Lower leg skin (tissue), 4 donors: ENCODE measurements around the gene AMOTL1. TPM values are rescaled to one million over a fixed set of nuclear protein-coding genes. Genes with fewer than 3 reads are reported as not detected.

ENCODE experiments used
- DNase-seq, 2 donors: peaks; one replicate each; pipeline ENCODE4 v3.0.0-alpha.2; 2019; ENCODE audit warnings: low spot score in 2 of 2
- H3K4me3 ChIP-seq: fragments of 200-600 bp; sonication (generic); 2 replicates; pipeline ENCODE4 v1.5.1; 2017; ENCODE audit warnings: mild to moderate bottlenecking, low read depth; ENCODE audit not compliant: poor library complexity, severe bottlenecking
- POLR2A ChIP-seq, 2 donors: fragments of 450-650 bp; IDR thresholded peaks; one replicate each; pipeline ENCODE4 v1.6.1; 2016 to 2017; ENCODE audit warnings: antibody characterized with exemption in 2 of 2, mild to moderate bottlenecking in 1 of 2, moderate library complexity in 1 of 2
- WGBS, 2 donors: methylation state at CpG; one replicate each; pipeline ENCODE4 v1.1.5; 2018; 5-methylcytosine and 5-hydroxymethylcytosine counted together
- intact Hi-C: fragments of 100-400 bp; cut with DNase I; formaldehyde crosslinking; loops from one replicate; pipeline ENCODE4 v1.15.0; 2023; ENCODE audit warnings: low total_unique reads
- total RNA-seq, 4 donors: library from RNA; depleted of rRNA; stranded (reverse); fragments of >200 nt; gene quantifications; one replicate each; pipeline ENCODE4 v1.1.0, GENCODE V29; 2016
- TF ChIP-seq, protein P1 (sequence below), 3 donors: fragments of 450-650 bp; IDR thresholded peaks; one replicate each; pipeline ENCODE4 v1.5.1; 2016; ENCODE audit warnings: antibody characterized with exemption in 3 of 3, mild to moderate bottlenecking in 3 of 3, moderate library complexity in 2 of 3

Gene AMOTL1
- total RNA-seq, 4 donors from 2014 or later: 45.3 to 72.0 (median 64.8) TPM

DNA sequence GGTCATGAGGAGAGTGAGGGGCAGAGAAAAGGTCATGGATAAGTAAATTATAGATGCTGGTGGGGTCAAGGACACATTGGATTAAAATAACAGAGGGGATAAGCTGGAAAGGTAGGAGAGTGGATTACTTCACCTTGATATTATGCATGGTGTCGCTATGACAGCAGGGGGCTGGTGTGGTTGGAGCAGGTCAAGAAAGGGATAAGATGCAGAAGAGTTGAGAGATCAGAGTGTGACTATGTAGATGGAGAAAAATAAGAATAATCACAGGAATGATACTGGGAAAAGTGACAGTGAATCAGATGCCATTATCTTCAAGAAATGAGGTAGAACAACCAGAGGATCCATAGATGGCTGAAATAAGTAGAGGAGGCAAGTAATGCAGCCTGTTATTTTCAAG is 29.4 kb upstream of the AMOTL1 start:
- DNase-seq: no peak
- TF ChIP-seq, protein P1, sequence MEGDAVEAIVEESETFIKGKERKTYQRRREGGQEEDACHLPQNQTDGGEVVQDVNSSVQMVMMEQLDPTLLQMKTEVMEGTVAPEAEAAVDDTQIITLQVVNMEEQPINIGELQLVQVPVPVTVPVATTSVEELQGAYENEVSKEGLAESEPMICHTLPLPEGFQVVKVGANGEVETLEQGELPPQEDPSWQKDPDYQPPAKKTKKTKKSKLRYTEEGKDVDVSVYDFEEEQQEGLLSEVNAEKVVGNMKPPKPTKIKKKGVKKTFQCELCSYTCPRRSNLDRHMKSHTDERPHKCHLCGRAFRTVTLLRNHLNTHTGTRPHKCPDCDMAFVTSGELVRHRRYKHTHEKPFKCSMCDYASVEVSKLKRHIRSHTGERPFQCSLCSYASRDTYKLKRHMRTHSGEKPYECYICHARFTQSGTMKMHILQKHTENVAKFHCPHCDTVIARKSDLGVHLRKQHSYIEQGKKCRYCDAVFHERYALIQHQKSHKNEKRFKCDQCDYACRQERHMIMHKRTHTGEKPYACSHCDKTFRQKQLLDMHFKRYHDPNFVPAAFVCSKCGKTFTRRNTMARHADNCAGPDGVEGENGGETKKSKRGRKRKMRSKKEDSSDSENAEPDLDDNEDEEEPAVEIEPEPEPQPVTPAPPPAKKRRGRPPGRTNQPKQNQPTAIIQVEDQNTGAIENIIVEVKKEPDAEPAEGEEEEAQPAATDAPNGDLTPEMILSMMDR (IDR thresholded peaks at IDR 0.05): no peak
- TF ChIP-seq POLR2A (IDR thresholded peaks at IDR 0.05): no peak
- 94 to 100% methylated on average over 1 of the region's 1 CpG for WGBS, 2 donors
- intact Hi-C loops: no loop called here
- H3K4me3 ChIP-seq: no peak overlapping the region

DNA sequence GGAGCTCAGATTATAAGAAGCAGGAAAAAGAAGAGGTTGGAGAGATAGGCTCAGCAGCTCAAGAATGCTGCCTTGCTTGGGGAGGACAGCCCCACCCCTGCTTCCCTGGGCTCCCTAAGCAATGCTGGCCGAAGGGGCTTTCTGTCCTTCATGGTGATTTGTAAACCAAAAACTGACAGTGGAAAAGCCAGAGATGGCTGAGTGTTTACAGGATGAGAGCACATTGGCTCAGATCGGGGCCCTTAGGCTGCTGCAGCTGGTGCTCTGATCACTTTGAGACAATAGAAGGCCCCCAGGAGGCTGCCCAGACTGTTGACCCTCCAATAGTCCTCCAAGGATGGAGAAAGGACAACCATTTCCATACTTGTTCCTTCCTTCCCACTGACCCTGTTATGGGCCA is 28.8 kb upstream of the AMOTL1 start:
- TF ChIP-seq, protein P1 (IDR thresholded peaks at IDR 0.05): no peak
- TF ChIP-seq POLR2A (IDR thresholded peaks at IDR 0.05): no peak
- no peak overlapping the region for H3K4me3 ChIP-seq
- WGBS, 2 donors: 83 to 93% methylated on average over 2 of the region's 2 CpGs
- intact Hi-C loops: no loop called here
- no peak for DNase-seq

- peak; percentile 33 to 87 for DNase-seq
- peak overlapping the region; percentile 37 for H3K4me3 ChIP-seq
- 0 to 2% methylated on average over 39 to 66 of the region's 82 CpGs for WGBS, 2 donors
- TF ChIP-seq, protein P1 (IDR thresholded peaks at IDR 0.05): no peak
- TF ChIP-seq POLR2A (IDR thresholded peaks at IDR 0.05): no peak
- intact Hi-C loops: no loop called here
Observed at GRCh38 chr11:94740083-94741021, 27.8 kb upstream of the AMOTL1 start.

- TF ChIP-seq POLR2A (IDR thresholded peaks at IDR 0.05): no peak
- TF ChIP-seq, protein P1 (IDR thresholded peaks at IDR 0.05): no peak
- H3K4me3 ChIP-seq: peak overlapping the region; percentile 37
- DNase-seq: peak; percentile 37 to 85
- intact Hi-C loops: no loop called here
- 1 to 2% methylated on average over 19 to 35 of the region's 35 CpGs for WGBS, 2 donors
Observed at GRCh38 chr11:94741022-94741679, 27.0 kb upstream of the AMOTL1 start.

DNA sequence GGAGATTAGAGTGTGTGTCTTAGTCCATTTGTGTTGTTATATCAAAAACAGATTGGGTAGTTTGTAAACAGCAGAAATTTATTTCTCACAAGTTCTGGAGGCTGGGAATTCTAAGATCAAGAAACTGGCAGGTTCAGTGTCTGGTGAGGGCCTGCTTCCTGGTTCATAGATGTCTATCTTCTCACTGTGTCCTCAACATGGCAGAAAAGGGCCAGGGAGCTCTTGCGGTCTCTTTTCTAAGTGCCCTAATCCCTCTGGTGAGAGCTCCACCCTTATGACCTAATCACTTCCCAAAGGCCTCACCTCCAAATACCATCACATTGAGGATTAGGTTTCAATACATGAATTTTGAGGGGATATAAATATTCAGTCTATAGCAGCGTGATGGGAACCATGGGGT is 25.5 kb upstream of the AMOTL1 start:
- intact Hi-C loops: no loop called here
- TF ChIP-seq POLR2A (IDR thresholded peaks at IDR 0.05): no peak
- TF ChIP-seq, protein P1 (IDR thresholded peaks at IDR 0.05): no peak
- 91 to 96% methylated on average over 2 of the region's 2 CpGs for WGBS, 2 donors
- no peak overlapping the region for H3K4me3 ChIP-seq
- no peak for DNase-seq
